ENCODE results near the gene ARHGEF28.

The ARHGEF28 gene

DNA sequence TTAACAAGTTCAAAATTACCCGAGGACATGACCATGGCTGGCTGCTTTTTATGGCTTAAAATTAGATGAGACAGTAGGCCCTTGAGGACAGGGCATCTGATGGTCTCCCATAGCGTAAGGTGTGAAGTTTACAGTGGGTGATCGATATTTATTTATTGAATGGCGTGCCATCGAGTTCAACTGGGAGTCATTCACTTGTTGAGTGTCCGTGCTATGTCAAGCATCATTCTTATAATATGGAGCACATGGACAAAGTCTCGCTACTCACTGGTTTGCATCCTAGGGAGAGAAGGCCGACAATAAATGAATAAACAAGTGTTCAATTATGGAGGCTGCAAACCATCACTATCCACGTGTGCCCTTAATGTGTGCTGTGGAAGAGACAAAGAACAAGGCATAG lies 277.2 kb downstream of the ARHGEF28 start:
- Mint-ChIP-seq H3K4me1 (ENCODE audit: low read depth) (peaks cover 5% of the 10 kb centered on the region), H3K27me3 (ENCODE audit: low read depth) (peaks cover 38% of the 10 kb centered on the region), H3K9me3 (no peaks in the 10 kb centered on the region), H3K36me3 (ENCODE audit: low read depth) (no peaks in the 10 kb centered on the region), H3K4me3 (no peak overlapping the region), H3K27ac (no peak overlapping the region)

DNA sequence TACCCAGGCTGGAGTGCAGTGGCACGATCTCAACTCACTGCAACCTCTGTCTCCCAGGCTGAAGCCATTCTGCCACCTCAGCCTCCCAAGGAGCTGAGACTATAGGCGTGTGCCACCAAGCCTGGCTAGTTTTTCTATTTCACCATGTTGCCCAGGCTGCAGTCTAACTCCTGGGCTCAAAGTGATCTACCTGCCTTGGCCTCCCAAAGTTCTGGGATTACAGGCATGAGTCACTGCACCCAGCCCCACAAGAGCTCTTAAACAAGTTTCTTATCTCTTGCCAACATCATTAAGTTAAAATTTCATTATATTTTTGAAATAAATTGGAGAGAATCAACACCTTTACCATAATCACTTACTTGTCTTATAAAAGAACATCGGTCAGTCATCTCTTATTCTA lies 280.3 kb downstream of the ARHGEF28 start:
- no peaks in the 10 kb centered on the region for H3K9me3 Mint-ChIP-seq
- H3K36me3 Mint-ChIP-seq (ENCODE audit: low read depth) = no peaks in the 10 kb centered on the region
- H3K4me1 Mint-ChIP-seq (ENCODE audit: low read depth) = no peaks in the 10 kb centered on the region
- H3K27ac Mint-ChIP-seq = no peak overlapping the region
- peaks cover 42% of the 10 kb centered on the region for H3K27me3 Mint-ChIP-seq (ENCODE audit: low read depth)
- no peak overlapping the region for H3K4me3 Mint-ChIP-seq

DNA sequence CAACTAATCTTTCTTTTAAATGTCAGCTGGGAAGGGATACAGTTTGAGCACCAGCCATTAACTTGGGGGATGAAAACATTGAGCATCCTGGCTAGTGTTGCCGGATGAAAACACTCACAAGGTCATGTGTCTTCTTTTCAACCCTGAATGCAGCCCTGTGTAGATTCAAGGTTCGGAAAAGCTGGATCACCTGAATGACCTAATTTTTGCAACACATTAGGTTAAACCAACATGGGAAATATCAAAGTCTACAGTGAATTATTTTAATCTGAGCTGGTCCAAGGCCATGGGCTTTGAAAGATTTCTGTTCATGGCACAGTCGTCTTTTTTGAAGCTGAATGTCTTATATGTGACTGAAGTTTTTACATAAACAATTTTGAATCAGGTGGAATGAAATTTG lies 281.2 kb downstream of the ARHGEF28 start:
- no peaks in the 10 kb centered on the region for H3K36me3 Mint-ChIP-seq (ENCODE audit: low read depth)
- no peak overlapping the region for H3K4me3 Mint-ChIP-seq
- H3K9me3 Mint-ChIP-seq = no peaks in the 10 kb centered on the region
- peaks cover 36% of the 10 kb centered on the region for H3K27me3 Mint-ChIP-seq (ENCODE audit: low read depth)
- H3K27ac Mint-ChIP-seq = no peak overlapping the region
- no peaks in the 10 kb centered on the region for H3K4me1 Mint-ChIP-seq (ENCODE audit: low read depth)

DNA sequence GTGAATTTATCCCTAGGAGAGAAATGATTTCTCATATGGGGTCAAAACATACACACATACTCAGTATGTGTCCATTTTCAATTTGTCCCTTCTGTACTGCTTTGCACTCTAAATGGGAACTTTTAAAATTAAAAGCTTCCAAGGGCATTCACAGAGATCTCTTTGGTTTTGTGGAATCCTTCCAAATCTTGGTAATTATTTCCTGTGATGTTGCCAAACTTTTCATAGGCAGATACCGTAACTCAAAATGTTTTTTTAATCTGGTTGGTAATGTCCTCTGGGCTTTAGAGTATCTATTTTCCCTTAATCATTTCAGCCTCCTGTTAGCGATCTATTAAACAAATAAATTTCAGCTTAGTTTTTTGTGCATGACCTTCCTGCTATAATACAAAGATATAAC lies 282.4 kb downstream of the ARHGEF28 start:
- no peak overlapping the region for H3K4me3 Mint-ChIP-seq
- H3K36me3 Mint-ChIP-seq (ENCODE audit: low read depth) = no peaks in the 10 kb centered on the region
- no peaks in the 10 kb centered on the region for H3K9me3 Mint-ChIP-seq
- no peaks in the 10 kb centered on the region for H3K4me1 Mint-ChIP-seq (ENCODE audit: low read depth)
- H3K27me3 Mint-ChIP-seq (ENCODE audit: low read depth) = peaks cover 37% of the 10 kb centered on the region
- H3K27ac Mint-ChIP-seq = no peak overlapping the region

DNA sequence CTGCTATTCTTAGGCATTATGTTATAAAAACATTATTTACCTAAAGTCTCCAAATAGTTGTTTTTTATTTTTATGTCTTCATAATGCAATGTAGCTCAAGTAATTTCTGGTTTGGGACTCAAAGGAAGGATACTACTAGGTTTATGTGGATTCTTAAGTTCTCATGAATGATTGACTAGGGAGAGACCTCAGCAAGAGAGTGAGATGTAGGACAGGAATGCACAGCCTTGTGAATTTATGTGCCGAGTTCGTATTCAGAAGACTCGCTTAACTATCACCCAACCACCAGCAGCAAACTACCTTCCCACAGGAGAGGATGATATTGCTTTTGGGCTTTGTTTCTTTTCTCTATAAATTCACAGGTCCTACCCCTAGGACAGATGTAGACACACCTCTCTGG lies 282.9 kb downstream of the ARHGEF28 start:
- Mint-ChIP-seq H3K27me3 (ENCODE audit: low read depth) (peaks cover 33% of the 10 kb centered on the region), H3K36me3 (ENCODE audit: low read depth) (no peaks in the 10 kb centered on the region), H3K9me3 (no peaks in the 10 kb centered on the region), H3K4me1 (ENCODE audit: low read depth) (no peaks in the 10 kb centered on the region), H3K27ac (no peak overlapping the region), H3K4me3 (no peak overlapping the region)

DNA sequence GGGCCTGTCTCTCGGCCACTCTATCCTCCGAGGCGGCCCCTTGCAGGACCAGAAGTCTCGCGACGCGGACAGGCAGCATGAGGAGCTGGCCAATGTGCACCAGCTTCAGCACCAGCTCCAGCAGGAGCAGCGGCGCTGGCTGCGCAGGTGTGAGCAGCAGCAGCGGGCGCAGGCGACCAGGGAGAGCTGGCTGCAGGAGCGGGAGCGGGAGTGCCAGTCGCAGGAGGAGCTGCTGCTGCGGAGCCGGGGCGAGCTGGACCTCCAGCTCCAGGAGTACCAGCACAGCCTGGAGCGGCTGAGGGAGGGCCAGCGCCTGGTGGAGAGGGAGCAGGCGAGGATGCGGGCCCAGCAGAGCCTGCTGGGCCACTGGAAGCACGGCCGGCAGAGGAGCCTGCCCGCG lies 283.5 kb downstream of the ARHGEF28 start:
- no peaks in the 10 kb centered on the region for H3K9me3 Mint-ChIP-seq
- H3K4me1 Mint-ChIP-seq (ENCODE audit: low read depth) = no peaks in the 10 kb centered on the region
- H3K4me3 Mint-ChIP-seq = no peak overlapping the region
- no peak overlapping the region for H3K27ac Mint-ChIP-seq
- H3K27me3 Mint-ChIP-seq (ENCODE audit: low read depth) = peaks cover 32% of the 10 kb centered on the region
- no peaks in the 10 kb centered on the region for H3K36me3 Mint-ChIP-seq (ENCODE audit: low read depth)

DNA sequence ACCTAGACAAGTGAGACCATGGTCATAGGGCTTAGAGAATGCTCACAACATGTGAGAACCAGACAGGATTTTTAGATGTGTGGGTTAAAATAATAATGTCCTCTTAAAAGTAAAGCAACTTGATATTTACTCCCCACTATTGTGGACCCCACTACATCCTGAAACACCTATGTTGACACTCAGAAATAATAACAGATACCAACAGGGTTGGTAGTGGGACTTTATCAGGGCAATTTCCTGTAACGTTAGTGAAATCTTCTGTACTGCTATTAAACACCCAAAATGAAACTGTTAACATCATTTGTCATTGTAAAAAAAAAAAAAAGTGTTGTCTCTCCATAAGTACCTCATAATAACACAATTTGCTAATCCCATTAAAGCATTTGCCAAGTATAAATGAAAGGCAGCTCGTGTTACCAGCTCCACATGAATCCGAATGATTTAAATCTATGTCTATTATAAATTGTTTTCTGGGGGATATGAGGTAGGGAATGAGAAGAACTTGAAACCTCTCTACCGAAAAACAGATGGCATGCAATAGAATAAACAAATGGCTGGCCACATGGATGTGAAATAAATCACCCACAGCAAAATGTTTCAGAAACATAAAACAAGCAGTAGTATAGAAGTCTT lies 285.9 kb downstream of the ARHGEF28 start:
- Mint-ChIP-seq H3K9me3 (no peaks in the 10 kb centered on the region), H3K27ac (no peak overlapping the region), H3K4me1 (ENCODE audit: low read depth) (no peaks in the 10 kb centered on the region), H3K36me3 (ENCODE audit: low read depth) (no peaks in the 10 kb centered on the region), H3K4me3 (no peak overlapping the region), H3K27me3 (ENCODE audit: low read depth) (peaks cover 23% of the 10 kb centered on the region)

DNA sequence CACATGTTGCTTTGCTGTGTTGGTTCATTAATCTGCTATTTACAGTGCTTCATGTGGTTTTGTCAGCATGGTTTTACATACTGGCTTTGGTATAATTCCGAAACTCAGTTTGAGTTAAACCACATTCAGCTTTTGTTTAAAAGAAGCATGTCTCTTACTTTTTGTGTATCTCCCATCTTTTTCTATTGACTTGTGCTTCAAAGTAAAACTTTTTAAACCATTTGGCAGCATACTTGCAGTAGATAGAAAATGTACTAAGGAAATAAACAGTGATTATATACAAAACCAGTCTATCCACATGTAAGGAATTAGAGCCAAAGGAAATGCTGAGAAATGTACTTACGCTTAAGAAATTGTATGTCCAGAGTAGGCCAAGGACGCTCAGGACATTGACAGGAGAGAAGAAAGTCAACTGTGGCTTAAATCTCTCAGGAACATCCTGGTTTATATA lies 286.9 kb downstream of the ARHGEF28 start:
- Mint-ChIP-seq H3K27ac (no peak overlapping the region), H3K9me3 (no peaks in the 10 kb centered on the region)

DNA sequence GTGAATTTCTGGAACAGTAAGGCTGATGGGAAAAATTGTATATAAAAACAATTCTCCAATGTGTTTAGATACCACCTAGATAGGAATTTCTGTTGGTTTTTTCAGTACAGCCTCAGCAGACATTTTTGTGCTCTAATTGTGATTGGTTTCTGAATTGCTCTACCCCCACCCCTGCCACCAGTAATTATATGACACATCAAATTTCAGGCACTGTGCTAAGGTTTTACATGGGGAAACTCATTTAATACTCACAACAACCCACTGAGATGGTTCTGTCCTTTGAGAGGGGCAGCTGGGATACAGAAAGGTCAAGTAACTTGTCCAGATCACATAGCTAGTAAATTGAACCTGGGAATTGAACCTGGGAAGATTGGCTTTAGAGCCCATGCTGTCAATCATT lies 288.0 kb downstream of the ARHGEF28 start:
- Mint-ChIP-seq H3K36me3 (ENCODE audit: low read depth) (no peaks in the 10 kb centered on the region), H3K4me3 (no peak overlapping the region), H3K9me3 (no peaks in the 10 kb centered on the region), H3K27me3 (ENCODE audit: low read depth) (peaks cover 12% of the 10 kb centered on the region), H3K27ac (no peak overlapping the region), H3K4me1 (ENCODE audit: low read depth) (no peaks in the 10 kb centered on the region)

More for the DNA sequence above, 286.9 kb downstream of the ARHGEF28 start:
- no peaks in the 10 kb centered on the region for H3K36me3 Mint-ChIP-seq (ENCODE audit: low read depth)
- H3K4me1 Mint-ChIP-seq (ENCODE audit: low read depth) = no peaks in the 10 kb centered on the region
- peaks cover 17% of the 10 kb centered on the region for H3K27me3 Mint-ChIP-seq (ENCODE audit: low read depth)
- H3K4me3 Mint-ChIP-seq = no peak overlapping the region

DNA sequence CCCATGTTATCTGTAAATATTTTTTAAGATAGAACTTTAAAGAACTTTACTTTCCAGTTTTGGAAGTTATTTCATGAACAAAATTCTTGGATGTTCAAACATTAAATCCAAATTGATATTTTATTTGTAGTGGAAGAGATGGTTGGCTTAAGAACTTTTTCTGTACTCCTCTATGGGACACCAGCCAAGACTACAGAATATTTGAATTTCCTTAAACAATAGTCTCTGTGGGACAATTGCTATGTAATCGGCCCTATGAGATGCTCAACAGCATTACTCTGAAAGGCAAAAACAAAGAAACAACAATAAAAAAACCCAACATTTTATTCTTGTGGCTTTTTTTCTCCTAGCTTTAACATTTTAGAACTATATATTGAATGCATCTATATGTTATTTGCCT lies 289.3 kb downstream of the ARHGEF28 start:
- Mint-ChIP-seq H3K27ac (no peak overlapping the region), H3K4me1 (ENCODE audit: low read depth) (no peaks in the 10 kb centered on the region), H3K9me3 (no peaks in the 10 kb centered on the region), H3K36me3 (ENCODE audit: low read depth) (no peaks in the 10 kb centered on the region), H3K4me3 (no peak overlapping the region), H3K27me3 (ENCODE audit: low read depth) (peaks cover 21% of the 10 kb centered on the region)

DNA sequence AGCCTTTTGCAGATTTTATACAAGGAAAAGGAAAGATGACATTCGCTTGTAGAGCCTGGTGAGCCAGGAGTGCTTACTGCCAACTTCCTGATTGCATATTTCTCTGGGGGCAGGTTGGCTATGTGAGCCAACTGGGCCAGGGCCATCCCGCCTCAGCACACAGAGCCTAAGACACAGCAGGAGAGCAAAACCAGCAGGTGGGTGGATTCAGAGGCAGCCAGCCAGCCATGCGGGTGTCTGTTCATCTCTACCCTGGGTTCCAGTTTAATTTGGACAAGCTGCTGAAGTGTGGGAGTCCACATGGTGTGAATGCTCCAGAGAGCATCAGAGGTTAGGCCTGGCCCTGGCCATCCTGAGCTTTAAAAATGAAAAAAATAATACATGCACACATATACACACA lies 291.4 kb downstream of the ARHGEF28 start:
- H3K4me1 Mint-ChIP-seq (ENCODE audit: low read depth) = no peaks in the 10 kb centered on the region
- H3K9me3 Mint-ChIP-seq = no peaks in the 10 kb centered on the region
- peaks cover 24% of the 10 kb centered on the region for H3K27me3 Mint-ChIP-seq (ENCODE audit: low read depth)
- H3K36me3 Mint-ChIP-seq (ENCODE audit: low read depth) = no peaks in the 10 kb centered on the region
- H3K27ac Mint-ChIP-seq = no peak overlapping the region
- no peak overlapping the region for H3K4me3 Mint-ChIP-seq

DNA sequence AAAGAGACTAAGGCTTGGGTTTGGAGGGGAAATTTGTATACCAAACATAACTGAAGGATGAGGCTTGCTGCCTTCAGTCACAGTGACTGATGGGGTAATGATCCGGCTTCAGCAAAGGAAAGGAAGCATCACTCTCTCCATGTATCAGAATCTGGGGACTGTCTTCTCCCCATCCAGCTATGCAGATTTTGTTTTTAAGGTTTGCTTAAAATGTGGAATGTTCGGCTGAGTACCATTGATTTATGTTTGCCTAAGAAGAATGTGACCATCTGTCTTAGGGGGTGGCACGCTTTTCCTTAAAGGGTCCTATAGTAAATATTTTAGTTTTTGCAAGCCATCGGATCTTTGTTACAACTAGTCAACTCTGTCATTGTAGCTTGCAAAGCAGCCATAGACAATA lies 291.9 kb downstream of the ARHGEF28 start:
- Mint-ChIP-seq H3K27ac (no peak overlapping the region), H3K9me3 (no peaks in the 10 kb centered on the region), H3K36me3 (ENCODE audit: low read depth) (no peaks in the 10 kb centered on the region), H3K27me3 (ENCODE audit: low read depth) (peaks cover 25% of the 10 kb centered on the region), H3K4me3 (no peak overlapping the region), H3K4me1 (ENCODE audit: low read depth) (no peaks in the 10 kb centered on the region)

DNA sequence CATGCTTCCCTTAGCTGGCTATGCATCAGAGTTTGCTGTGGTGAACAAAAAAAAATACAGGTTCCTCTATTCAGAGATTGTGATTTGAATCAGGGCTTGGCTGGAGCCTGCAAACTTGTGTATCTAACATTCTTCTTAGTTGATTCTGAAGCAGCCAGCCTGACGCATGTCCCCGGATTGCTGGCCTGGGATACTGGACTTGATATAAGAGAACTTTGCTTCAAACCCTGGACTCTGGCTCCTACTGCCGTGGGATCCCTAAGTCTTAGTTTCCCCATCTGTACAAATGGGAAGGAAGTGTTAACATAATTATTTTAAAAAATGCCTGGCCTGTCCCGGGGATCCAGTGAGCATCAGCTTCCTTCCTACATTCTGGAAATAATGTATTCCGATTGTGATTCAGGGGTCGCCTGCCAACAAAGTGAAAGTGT lies 292.8 kb downstream of the ARHGEF28 start:
- H3K9me3 Mint-ChIP-seq = no peaks in the 10 kb centered on the region
- H3K4me3 Mint-ChIP-seq = no peak overlapping the region
- no peak overlapping the region for H3K27ac Mint-ChIP-seq
- H3K4me1 Mint-ChIP-seq (ENCODE audit: low read depth) = no peaks in the 10 kb centered on the region
- H3K36me3 Mint-ChIP-seq (ENCODE audit: low read depth) = no peaks in the 10 kb centered on the region
- peaks cover 25% of the 10 kb centered on the region for H3K27me3 Mint-ChIP-seq (ENCODE audit: low read depth)

DNA sequence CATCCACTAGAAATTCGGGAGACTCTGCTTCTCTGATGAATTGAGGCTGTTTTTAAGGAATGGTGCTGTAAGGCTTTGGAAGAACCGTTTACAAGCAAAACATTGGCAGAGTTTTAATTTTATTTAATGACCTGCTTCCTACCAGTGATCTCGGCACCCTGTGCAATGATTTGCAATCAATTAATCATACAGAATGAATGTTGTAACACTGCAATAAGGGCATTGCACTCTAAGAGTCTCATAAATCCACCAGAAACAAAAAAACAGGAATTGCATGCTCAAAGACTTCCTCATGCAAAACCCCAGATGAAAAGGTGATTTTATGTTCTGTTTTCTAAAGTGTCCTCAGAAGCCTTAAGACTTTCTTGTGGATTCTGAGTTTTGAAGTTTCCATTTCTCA lies 295.7 kb downstream of the ARHGEF28 start:
- Mint-ChIP-seq H3K27me3 (ENCODE audit: low read depth) (peaks cover 25% of the 10 kb centered on the region), H3K9me3 (no peaks in the 10 kb centered on the region), H3K36me3 (ENCODE audit: low read depth) (no peaks in the 10 kb centered on the region), H3K4me3 (no peak overlapping the region), H3K27ac (no peak overlapping the region), H3K4me1 (ENCODE audit: low read depth) (no peaks in the 10 kb centered on the region)

DNA sequence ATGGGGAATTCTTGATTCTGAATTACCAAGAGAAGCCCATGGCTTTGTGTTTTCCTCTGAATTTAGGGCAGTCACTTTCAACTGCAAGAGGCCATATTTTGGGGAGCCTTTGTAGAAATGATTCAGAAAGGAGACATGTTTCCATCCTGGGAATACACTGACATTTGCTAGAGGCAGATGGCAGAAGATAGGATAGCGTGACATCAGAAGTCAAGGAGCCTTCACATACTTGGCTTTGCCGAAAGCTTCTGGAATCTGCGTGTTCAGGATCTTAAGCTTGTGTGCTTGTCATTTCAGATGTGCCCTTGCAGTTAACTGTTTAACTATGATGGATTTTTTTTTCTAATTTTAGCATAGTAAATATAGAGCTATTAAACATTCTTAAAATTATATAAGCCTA lies 296.2 kb downstream of the ARHGEF28 start:
- H3K27me3 Mint-ChIP-seq (ENCODE audit: low read depth) = peaks cover 25% of the 10 kb centered on the region
- no peaks in the 10 kb centered on the region for H3K36me3 Mint-ChIP-seq (ENCODE audit: low read depth)
- no peaks in the 10 kb centered on the region for H3K4me1 Mint-ChIP-seq (ENCODE audit: low read depth)
- no peaks in the 10 kb centered on the region for H3K9me3 Mint-ChIP-seq
- H3K27ac Mint-ChIP-seq = no peak overlapping the region
- no peak overlapping the region for H3K4me3 Mint-ChIP-seq

All from T-helper 1 cell treated with Interleukin-12 subunit alpha and Interleukin-12 subunit beta and Interleukin-4 antibody, amounts not matched to agents 30 μg/mL and 1 μg/mL, for 36 hours (primary cell).